ENCODE data around the gene HS3ST2.
"Not testable (repeated sequence)": the region's sequence is repeated elsewhere in the genome, so short reads cannot be mapped to it uniquely, and the experiment has no call there.

GRCh38 chr16:22818736-22819135, 4.8 kb downstream of the HS3ST2 start:
- TF ChIP-seq CTCF, POLR2A, EP300 (IDR thresholded peaks at IDR 0.05): not testable (repeated sequence)
